ENCODE data around the gene DYNC1I1.

The DYNC1I1 gene

DNA sequence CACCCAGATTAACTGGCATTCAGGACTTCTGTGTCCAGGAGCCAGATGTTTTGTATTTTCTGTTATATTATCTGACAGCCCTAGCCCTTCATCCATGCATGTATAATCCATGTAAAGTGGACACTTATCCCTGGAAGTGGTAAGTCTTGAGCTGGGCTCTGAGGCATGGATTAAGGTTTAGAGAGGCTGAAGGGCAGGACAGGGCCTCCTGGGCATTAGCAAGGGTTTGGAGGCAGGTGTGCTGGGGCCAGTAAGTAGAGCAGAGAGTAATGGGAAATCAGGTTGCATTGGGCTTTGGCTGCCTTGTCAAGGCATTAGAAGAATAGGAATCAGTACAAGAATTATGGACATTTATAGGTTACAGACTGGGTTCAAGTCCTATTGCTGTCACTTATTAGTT, 138.0 kb downstream of the DYNC1I1 start:
- DNase-seq: no peak
- H3K9me3 ChIP-seq: no peaks in the 10 kb centered on the region
- no peaks in the 10 kb centered on the region for H3K4me1 ChIP-seq
- H3K4me3 ChIP-seq (ENCODE audit: low read depth, low read length): no peak overlapping the region
- no peaks in the 10 kb centered on the region for H3K36me3 ChIP-seq
- no peak for TF ChIP-seq CTCF (IDR thresholded peaks at IDR 0.05; ENCODE audit: low read depth, low read length)
- H3K27me3 ChIP-seq: no peaks in the 10 kb centered on the region

DNA sequence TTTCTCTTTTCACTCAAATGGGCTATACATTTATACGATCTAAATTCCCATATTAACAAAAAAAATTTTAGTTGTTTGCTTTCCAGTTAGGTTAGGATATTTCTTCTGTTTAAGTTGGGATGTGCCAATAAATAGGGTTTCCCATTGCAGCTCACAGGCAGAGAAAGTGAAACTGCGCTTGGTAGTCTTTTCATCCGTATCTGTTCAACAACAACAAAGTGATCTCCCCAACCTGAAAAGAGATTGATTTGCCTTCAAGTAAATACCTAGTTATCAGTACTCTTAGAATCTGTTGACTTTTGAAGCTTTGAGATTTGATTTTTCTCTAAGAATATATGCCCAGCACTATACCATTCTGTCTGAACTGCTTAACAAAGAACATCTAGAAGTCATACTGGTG, 143.4 kb downstream of the DYNC1I1 start:
- H3K36me3 ChIP-seq: no peaks in the 10 kb centered on the region
- no peaks in the 10 kb centered on the region for H3K9me3 ChIP-seq
- H3K27me3 ChIP-seq: no peaks in the 10 kb centered on the region
- DNase-seq: no peak
- no peak overlapping the region for H3K4me3 ChIP-seq (ENCODE audit: low read depth, low read length)
- TF ChIP-seq CTCF (IDR thresholded peaks at IDR 0.05; ENCODE audit: low read depth, low read length): no peak
- no peaks in the 10 kb centered on the region for H3K4me1 ChIP-seq

DNA sequence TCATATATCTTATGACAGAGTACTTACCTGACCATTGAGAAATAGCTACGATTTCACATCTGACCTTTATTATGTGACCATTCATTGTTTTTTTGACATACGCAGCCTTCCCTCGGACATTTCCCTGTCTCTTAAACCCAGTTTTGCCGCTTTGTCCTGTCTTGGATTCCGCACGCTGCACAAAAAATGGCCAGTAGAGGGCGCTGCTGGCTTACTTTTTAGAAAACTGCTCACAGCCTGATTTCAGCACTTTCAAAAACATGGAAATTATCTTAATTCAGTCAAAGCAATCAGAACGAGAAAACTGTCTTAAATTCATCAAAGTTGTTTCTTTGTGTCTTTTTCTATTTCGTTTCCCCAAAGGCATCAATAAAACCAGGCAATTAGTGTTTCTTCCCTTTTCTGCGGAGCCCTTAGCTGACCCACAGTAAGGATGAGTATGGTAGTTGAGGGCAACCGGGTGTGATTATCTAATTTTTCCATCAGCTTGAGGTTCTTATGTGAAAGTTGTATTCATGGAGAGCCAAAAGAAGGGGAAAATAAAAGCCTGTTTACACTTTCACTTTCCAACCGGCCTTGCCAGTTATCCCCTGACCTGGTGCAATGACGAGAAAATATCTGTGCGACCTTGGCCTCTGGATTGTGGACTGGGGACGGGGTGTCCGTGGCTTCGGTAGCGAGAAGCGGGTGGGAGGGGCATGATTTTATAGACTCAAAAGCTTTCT, 144.4 kb downstream of the DYNC1I1 start:
- H3K9me3 ChIP-seq: no peaks in the 10 kb centered on the region
- H3K27me3 ChIP-seq: no peaks in the 10 kb centered on the region
- peak; percentile 93 for TF ChIP-seq CTCF (IDR thresholded peaks at IDR 0.05; ENCODE audit: low read depth, low read length)
- no peaks in the 10 kb centered on the region for H3K36me3 ChIP-seq
- H3K4me1 ChIP-seq: no peaks in the 10 kb centered on the region
- DNase-seq: peak; percentile 75
- H3K4me3 ChIP-seq (ENCODE audit: low read depth, low read length): no peak overlapping the region; the same call in 1 of the 2 replicates

- Histone ChIP-seq H3K9me3 (no peaks in the 10 kb centered on the region), H3K4me1 (no peaks in the 10 kb centered on the region), H3K36me3 (no peaks in the 10 kb centered on the region), H3K4me3 (ENCODE audit: low read depth, low read length) (no peak overlapping the region), H3K27me3 (no peaks in the 10 kb centered on the region)
- TF ChIP-seq CTCF (IDR thresholded peaks at IDR 0.05; ENCODE audit: low read depth, low read length): no peak
- DNase-seq: no peak
Measured at GRCh38 chr7:95917634-95918033, 145.3 kb downstream of the DYNC1I1 start.

DNA sequence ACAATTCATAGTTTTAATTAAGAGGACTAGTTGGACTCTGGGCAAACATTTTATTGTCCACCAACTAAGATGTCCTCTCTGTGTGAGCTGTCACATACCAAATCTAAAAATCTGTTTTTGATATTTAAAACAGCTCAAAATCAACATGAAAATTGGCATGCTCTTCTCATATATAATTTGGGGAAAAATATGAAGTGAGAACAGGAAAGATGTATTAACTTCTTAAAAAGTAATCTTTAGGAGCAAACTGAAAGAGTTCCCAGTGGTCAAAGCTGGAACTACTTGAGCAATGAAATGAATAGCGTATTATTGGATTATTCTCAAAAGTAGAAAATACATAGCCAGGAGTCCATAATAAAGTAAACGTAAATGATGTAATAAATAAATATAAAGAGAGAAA, 147.2 kb downstream of the DYNC1I1 start:
- no peaks in the 10 kb centered on the region for H3K36me3 ChIP-seq
- no peak overlapping the region for H3K4me3 ChIP-seq (ENCODE audit: low read depth, low read length)
- H3K27me3 ChIP-seq: no peaks in the 10 kb centered on the region
- DNase-seq: no peak
- H3K9me3 ChIP-seq: no peaks in the 10 kb centered on the region
- H3K4me1 ChIP-seq: no peaks in the 10 kb centered on the region
- peak; percentile 28; the same call in 1 of the 2 replicates for TF ChIP-seq CTCF (IDR thresholded peaks at IDR 0.05; ENCODE audit: low read depth, low read length)

GRCh38 chr7:95921543-95921942, 149.2 kb downstream of the DYNC1I1 start:
- Histone ChIP-seq H3K4me1 (no peaks in the 10 kb centered on the region), H3K27me3 (no peaks in the 10 kb centered on the region), H3K36me3 (no peaks in the 10 kb centered on the region), H3K4me3 (ENCODE audit: low read depth, low read length) (no peak overlapping the region), H3K9me3 (no peaks in the 10 kb centered on the region)
- TF ChIP-seq CTCF (IDR thresholded peaks at IDR 0.05; ENCODE audit: low read depth, low read length): no peak
- no peak for DNase-seq

Data from BE2C (cell line).